Endothelial cell of umbilical vein (primary cell): ENCODE measurements around the gene HOXC5. TPM values are rescaled to one million over a fixed set of nuclear protein-coding genes. Genes with fewer than 3 reads are reported as not detected.

Experiments
- BruUV-seq: library from RNA; stranded (reverse); fragments of 400-500 nt; replicated peaks from 2 replicates; lab custom pipeline; 2021; lab: Mats Ljungman, UMichigan
- CTCF ChIA-PET: fragments of 300-600, 350-600 bp; sonication (Branson Sonifier 250); formaldehyde crosslinking; loops from one replicate; lab custom pipeline; 2021; ENCODE audit warnings: antibody characterized with exemption, inconsistent platforms; lab: Charles Lee
- POLR2A ChIA-PET: fragments of 300-600, 350-600 bp; sonication (Branson Sonifier 250); formaldehyde crosslinking; loops from one replicate; lab custom pipeline; 2021; ENCODE audit warnings: antibody characterized with exemption, inconsistent platforms; lab: Charles Lee
- DNase-seq: peaks from one replicate; pipeline ENCODE4 v3.0.0-alpha.2; 2011; ENCODE audit warnings: low read depth, low spot score
- FAIRE-seq: peaks from 2 replicates; lab custom pipeline; 2011; peaks lifted over from hg19 to GRCh38; lab: Jason Lieb, UNC
- H2AFZ ChIP-seq: 2 replicates; pipeline ENCODE4 v1.6.0; 2012; ENCODE audit warnings: low read depth, low read length, control low read depth, inconsistent platforms
- H3K27ac ChIP-seq: 2 replicates; pipeline ENCODE4 v1.5.1; 2011; ENCODE audit warnings: low read depth, mild to moderate bottlenecking, control low read depth, low read length, moderate library complexity; ENCODE audit not compliant: insufficient read depth
- H3K27me3 ChIP-seq, 2 experiments: 2 replicates each; pipeline versions ENCODE4 v1.6.0 to v1.6.1; 2011; ENCODE audit warnings: low read length in 2 of 2, mixed read lengths in 1 of 2; ENCODE audit not compliant: control insufficient read depth in 2 of 2, insufficient read depth in 2 of 2
- H3K36me3 ChIP-seq, 2 experiments: 2 replicates in 1 of 2; 3 replicates in 1 of 2; pipeline ENCODE4 v1.5.1; 2011; ENCODE audit warnings: low read length in 2 of 2, mild to moderate bottlenecking in 1 of 2, moderate library complexity in 1 of 2; ENCODE audit not compliant: control insufficient read depth in 2 of 2, insufficient read depth in 2 of 2; ENCODE audit errors: extremely low read depth in 1 of 2
- H3K4me1 ChIP-seq: 3 replicates; pipeline ENCODE4 v1.5.1; 2011; ENCODE audit warnings: mild to moderate bottlenecking, low read length; ENCODE audit not compliant: control insufficient read depth, insufficient read depth; ENCODE audit errors: extremely low read depth
- H3K4me2 ChIP-seq: 2 replicates; pipeline ENCODE4 v1.6.1; 2011; ENCODE audit warnings: low read length, control low read depth, mixed read lengths; ENCODE audit not compliant: insufficient read depth
- H3K4me3 ChIP-seq, 3 experiments: fragments of 200-600 bp in 1 of 3; sonication (generic), shearing (Covaris generic) in 1 of 3; replicated peaks in 1 of 3; 2 replicates each; pipeline ENCODE4 v1.5.1; 2011 to 2016; ENCODE audit warnings: control low read depth in 3 of 3, low read length in 3 of 3, mild to moderate bottlenecking in 2 of 3, inconsistent platforms in 1 of 3, low read depth in 1 of 3, moderate library complexity in 1 of 3; ENCODE audit not compliant: insufficient read depth in 1 of 3
- H3K79me2 ChIP-seq: 2 replicates; pipeline ENCODE4 v1.6.0; 2012; ENCODE audit warnings: low read length, inconsistent platforms; ENCODE audit not compliant: control insufficient read depth, insufficient read depth
- H3K9ac ChIP-seq: replicated peaks from 2 replicates; pipeline ENCODE3; 2011; ENCODE audit warnings: low read length, control low read depth; ENCODE audit not compliant: insufficient read depth; ENCODE audit errors: extremely low read depth
- H3K9me1 ChIP-seq: replicated peaks from 3 replicates; pipeline ENCODE4 v1.6.0; 2011; ENCODE audit warnings: mild to moderate bottlenecking, low read length; ENCODE audit not compliant: control insufficient read depth, insufficient read depth; ENCODE audit errors: extremely low read depth
- H3K9me3 ChIP-seq: replicated peaks from 2 replicates; pipeline ENCODE4 v1.5.1; 2012; ENCODE audit warnings: low read length, inconsistent platforms; ENCODE audit not compliant: control insufficient read depth, insufficient read depth
- H4K20me1 ChIP-seq: replicated peaks from 2 replicates; pipeline ENCODE3; 2011; ENCODE audit warnings: mild to moderate bottlenecking, low read length; ENCODE audit not compliant: control insufficient read depth, insufficient read depth; ENCODE audit errors: extremely low read depth
- EZH2 ChIP-seq: IDR thresholded peaks from 2 replicates; pipeline ENCODE4 v1.6.1; 2012; ENCODE audit warnings: borderline replicate concordance, low read depth, mild to moderate bottlenecking, moderate library complexity, low read length, inconsistent platforms; ENCODE audit not compliant: severe bottlenecking
- FOS ChIP-seq: IDR thresholded peaks from 2 replicates; pipeline ENCODE4 v1.6.1; 2011; ENCODE audit warnings: mild to moderate bottlenecking, low read length, moderate library complexity, borderline replicate concordance; ENCODE audit not compliant: insufficient read depth
- JUN ChIP-seq: IDR thresholded peaks from 2 replicates; pipeline ENCODE4 v1.6.1; 2011; ENCODE audit warnings: borderline replicate concordance, low read depth; ENCODE audit not compliant: insufficient read length, insufficient read depth
- MYC ChIP-seq: IDR thresholded peaks from one replicate; pipeline ENCODE4 v1.6.1; 2011; ENCODE audit warnings: mild to moderate bottlenecking, low read depth, low read length
- POLR2AphosphoS5 ChIP-seq: IDR thresholded peaks from 2 replicates; pipeline ENCODE4 v1.6.1; 2012; ENCODE audit warnings: low read depth, mild to moderate bottlenecking, control low read depth, low read length, moderate library complexity; ENCODE audit not compliant: insufficient read depth
- dilution Hi-C: fragments of 300-500 bp; cut with MboI; formaldehyde crosslinking; loops from one replicate; pipeline ENCODE4 v1.15.0; 2019; ENCODE audit warnings: low sequenced_read_pairs; ENCODE audit not compliant: extremely low pct_ligation_motif_present
- intact Hi-C: fragments of 100-400 bp; cut with micrococcal nuclease; formaldehyde crosslinking; loops from one replicate; pipeline ENCODE4 v1.10.0; 2022
- polyA plus RNA-seq, 4 experiments: library from polyadenylated mRNA; depleted of rRNA in 3 of 4; stranded (reverse) in 3 of 4; unstranded in 1 of 4; fragments of >200 nt; gene quantifications; 2 replicates each; pipeline versions ENCODE4 v1.2.1 to v1.2.3, GENCODE V29; 2011 to 2012; ENCODE audit warnings: missing spikeins in 1 of 4
- total RNA-seq: library from RNA; stranded (reverse); gene quantifications from 2 replicates; pipeline ENCODE4 v1.2.3, GENCODE V29; 2021
- TF ChIP-seq, protein P1 (sequence below): IDR thresholded peaks from 2 replicates; pipeline ENCODE4 v1.6.1; 2011; ENCODE audit not compliant: insufficient read depth, insufficient read length
- TF ChIP-seq, protein P2 (sequence below), 2 donors: IDR thresholded peaks; 1 replicate in 1 of 2; 2 replicates in 1 of 2; pipeline ENCODE4 v1.5.1; 2011; ENCODE audit warnings: low read length in 2 of 2, mild to moderate bottlenecking in 2 of 2, moderate library complexity in 2 of 2, control low read depth in 1 of 2, inconsistent platforms in 1 of 2, low read depth in 1 of 2; ENCODE audit not compliant: insufficient read depth in 1 of 2; ENCODE audit errors: extremely low read depth in 1 of 2

Gene HOXC5
- total and polyA plus RNA-seq, 2 donors (not counting 3 experiments of a cell fraction or from before 2014, with no cell fraction given), result not detected

DNA sequence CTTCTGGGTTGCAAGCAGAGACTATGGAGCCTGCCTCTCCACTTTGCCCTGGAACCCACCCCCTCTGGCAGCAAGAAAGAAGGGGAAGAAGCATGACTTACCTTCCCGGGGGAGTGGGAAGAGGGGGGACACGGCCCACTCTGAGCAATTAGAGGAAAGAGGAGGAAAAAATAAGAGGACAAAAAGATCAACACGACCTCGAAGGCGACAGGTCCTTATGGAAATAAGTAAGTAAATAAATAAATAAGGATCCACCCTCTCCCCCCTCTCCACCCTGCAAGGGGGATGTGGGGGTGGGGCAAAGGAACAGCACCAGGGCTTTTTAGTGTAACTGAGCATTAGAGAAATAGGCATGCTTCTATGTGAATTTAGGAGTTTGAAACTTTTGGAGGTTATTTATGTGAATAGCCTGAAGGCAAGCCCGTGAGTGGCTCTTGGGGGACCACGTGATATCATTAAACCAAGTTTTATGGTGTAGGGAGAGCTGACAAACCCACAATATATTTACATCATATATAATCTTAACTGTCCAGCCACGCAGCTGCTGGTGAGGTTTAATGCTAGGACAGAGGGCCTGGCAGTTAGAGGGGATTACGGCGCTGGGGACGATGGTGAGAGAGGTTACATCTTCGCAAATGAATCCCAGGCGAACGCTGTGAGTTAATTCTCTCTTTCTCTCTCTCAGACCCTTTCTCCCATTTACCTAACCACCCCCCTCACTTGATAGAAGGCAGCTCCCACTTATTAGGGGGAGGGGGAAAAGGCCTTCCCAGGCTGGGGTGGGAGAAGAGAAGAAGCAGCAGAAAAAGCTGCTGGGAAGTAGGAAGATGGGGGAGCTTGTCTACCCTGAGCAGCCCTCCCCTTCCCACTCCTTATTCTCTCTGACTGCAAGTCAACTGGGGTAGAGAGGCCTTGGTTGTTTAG lies 4.8 kb downstream of the HOXC5 start:
- Histone ChIP-seq H2AFZ (no peak overlapping the region), H3K79me2 (no peaks in the 10 kb centered on the region), H3K27me3 (peaks cover 76 to 79% of the 10 kb centered on the region in 2 experiments), H3K36me3 (no peaks in the 10 kb centered on the region), H3K4me2 (no peak overlapping the region), H3K9me1 (no peaks in the 10 kb centered on the region), H4K20me1 (no peaks in the 10 kb centered on the region), H3K9me3 (no peaks in the 10 kb centered on the region), H3K27ac (no peak overlapping the region), H3K9ac (no peak overlapping the region), H3K4me1 (no peaks in the 10 kb centered on the region), H3K4me3 (no peak overlapping the region)
- TF ChIP-seq, protein P1, sequence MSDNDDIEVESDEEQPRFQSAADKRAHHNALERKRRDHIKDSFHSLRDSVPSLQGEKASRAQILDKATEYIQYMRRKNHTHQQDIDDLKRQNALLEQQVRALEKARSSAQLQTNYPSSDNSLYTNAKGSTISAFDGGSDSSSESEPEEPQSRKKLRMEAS, result no peak
- TF ChIP-seq POLR2AphosphoS5 (no peak), JUN (no peak), EZH2 (peak; percentile 28), FOS (no peak), MYC (no peak)
- TF ChIP-seq, protein P2, sequence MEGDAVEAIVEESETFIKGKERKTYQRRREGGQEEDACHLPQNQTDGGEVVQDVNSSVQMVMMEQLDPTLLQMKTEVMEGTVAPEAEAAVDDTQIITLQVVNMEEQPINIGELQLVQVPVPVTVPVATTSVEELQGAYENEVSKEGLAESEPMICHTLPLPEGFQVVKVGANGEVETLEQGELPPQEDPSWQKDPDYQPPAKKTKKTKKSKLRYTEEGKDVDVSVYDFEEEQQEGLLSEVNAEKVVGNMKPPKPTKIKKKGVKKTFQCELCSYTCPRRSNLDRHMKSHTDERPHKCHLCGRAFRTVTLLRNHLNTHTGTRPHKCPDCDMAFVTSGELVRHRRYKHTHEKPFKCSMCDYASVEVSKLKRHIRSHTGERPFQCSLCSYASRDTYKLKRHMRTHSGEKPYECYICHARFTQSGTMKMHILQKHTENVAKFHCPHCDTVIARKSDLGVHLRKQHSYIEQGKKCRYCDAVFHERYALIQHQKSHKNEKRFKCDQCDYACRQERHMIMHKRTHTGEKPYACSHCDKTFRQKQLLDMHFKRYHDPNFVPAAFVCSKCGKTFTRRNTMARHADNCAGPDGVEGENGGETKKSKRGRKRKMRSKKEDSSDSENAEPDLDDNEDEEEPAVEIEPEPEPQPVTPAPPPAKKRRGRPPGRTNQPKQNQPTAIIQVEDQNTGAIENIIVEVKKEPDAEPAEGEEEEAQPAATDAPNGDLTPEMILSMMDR (IDR thresholded peaks at IDR 0.05; ENCODE audit: extremely low read depth in 1 of 2, insufficient read depth in 1 of 2, low read depth in 1 of 2, low read length in 2 of 2), result no peak
- FAIRE-seq (no peak), DNase-seq (no peak)
- intact Hi-C loops (no loop called here), dilution Hi-C loops (no loop called here)
- POLR2A ChIA-PET, result no interaction called here
- CTCF ChIA-PET, result interaction anchor here (1.7 kb wide), 1 partner anchor 164 kb away, joined by 4 read pairs; no protein-coding TSS in a partner anchor
- no TSS peak for BruUV-seq
